Gastrocnemius medialis (tissue), 4 donors: Measurements from ENCODE around the gene RNF4. TPM values are rescaled to one million over a fixed set of nuclear protein-coding genes. Genes with fewer than 3 reads are reported as not detected.
A peak's percentile ranks its signal among the peaks of the same experiment; 100 is the strongest.

Experiments used
- ATAC-seq, 2 donors: fragments of 150-250 bp; one replicate each; pipeline ENCODE4 v1.9.1; 2016
- DNase-seq, 2 donors: peaks; one replicate each; pipeline ENCODE4 v3.0.0-alpha.2; 2019
- H3K27ac ChIP-seq, 4 donors: fragments of 200-600 bp; sonication (generic); 1 replicate in 1 of 4; 2 replicates in 3 of 4; pipeline ENCODE4 v1.5.1; 2016 to 2018; ENCODE audit warnings: mild to moderate bottlenecking in 2 of 4, moderate library complexity in 1 of 4
- H3K27me3 ChIP-seq, 3 donors: fragments of 200-600 bp; sonication (generic) in 2 of 3; 1 replicate in 1 of 3; 2 replicates in 2 of 3; pipeline versions ENCODE4 v1.5.1 to v1.6.0; 2016 to 2019; ENCODE audit warnings: mild to moderate bottlenecking in 1 of 3, moderate library complexity in 1 of 3
- H3K36me3 ChIP-seq, 2 donors: fragments of 200-600 bp; sonication (generic) in 1 of 2; one replicate each; pipeline ENCODE4 v1.5.1; 2017 to 2018
- H3K4me1 ChIP-seq, 2 donors: fragments of 200-600 bp; sonication (generic) in 1 of 2; one replicate each; pipeline ENCODE4 v1.5.1; 2016 to 2017; ENCODE audit warnings: mild to moderate bottlenecking in 2 of 2
- H3K4me3 ChIP-seq, 4 donors: fragments of 200-600 bp; sonication (generic) in 3 of 4; 1 replicate in 1 of 4; 2 replicates in 3 of 4; pipeline ENCODE4 v1.5.1; 2016 to 2019; ENCODE audit warnings: mild to moderate bottlenecking in 2 of 4
- H3K9me3 ChIP-seq, 3 donors: fragments of 200-600 bp; sonication (generic) in 2 of 3; 1 replicate in 1 of 3; 2 replicates in 2 of 3; pipeline ENCODE4 v1.5.1; 2016 to 2019
- POLR2A ChIP-seq, 2 donors: fragments of 450-650 bp; IDR thresholded peaks; one replicate each; pipeline ENCODE4 v1.6.1; 2017; ENCODE audit warnings: antibody characterized with exemption in 2 of 2, mild to moderate bottlenecking in 2 of 2, moderate library complexity in 2 of 2
- in situ Hi-C, 4 donors: fragments of 200-750 bp; cut with MboI; loops; one replicate each; pipeline versions ENCODE4 v1.15.0 to v1.8.0; 2017; ENCODE audit warnings: low sequenced_read_pairs in 4 of 4
- intact Hi-C: fragments of 100-400 bp; cut with DNase I; formaldehyde crosslinking; loops from one replicate; pipeline ENCODE4 v1.15.1; 2023; ENCODE audit warnings: low total_unique reads
- total RNA-seq, 4 donors: library from RNA; depleted of rRNA; stranded (reverse); fragments of >200 nt; gene quantifications; one replicate each; pipeline versions ENCODE4 v1.1.0 to v1.2.3, GENCODE V29; 2016
- TF ChIP-seq, protein P1 (sequence below), 5 experiments: fragments of 450-650 bp in 3 of 5; fragments of 200-600 bp in 2 of 5; sonication (generic) in 2 of 5; IDR thresholded peaks in 4 of 5; conservative IDR thresholded peaks in 1 of 5; 1 replicate in 4 of 5; 2 replicates in 1 of 5; pipeline ENCODE4 v1.5.1; 2016 to 2019; ENCODE audit warnings: antibody characterized with exemption in 5 of 5, mild to moderate bottlenecking in 3 of 5, moderate library complexity in 3 of 5

The RNF4 gene
- total RNA-seq, 4 donors from 2014 or later, result 21.7 to 48.7 (median 34.7) TPM

DNA sequence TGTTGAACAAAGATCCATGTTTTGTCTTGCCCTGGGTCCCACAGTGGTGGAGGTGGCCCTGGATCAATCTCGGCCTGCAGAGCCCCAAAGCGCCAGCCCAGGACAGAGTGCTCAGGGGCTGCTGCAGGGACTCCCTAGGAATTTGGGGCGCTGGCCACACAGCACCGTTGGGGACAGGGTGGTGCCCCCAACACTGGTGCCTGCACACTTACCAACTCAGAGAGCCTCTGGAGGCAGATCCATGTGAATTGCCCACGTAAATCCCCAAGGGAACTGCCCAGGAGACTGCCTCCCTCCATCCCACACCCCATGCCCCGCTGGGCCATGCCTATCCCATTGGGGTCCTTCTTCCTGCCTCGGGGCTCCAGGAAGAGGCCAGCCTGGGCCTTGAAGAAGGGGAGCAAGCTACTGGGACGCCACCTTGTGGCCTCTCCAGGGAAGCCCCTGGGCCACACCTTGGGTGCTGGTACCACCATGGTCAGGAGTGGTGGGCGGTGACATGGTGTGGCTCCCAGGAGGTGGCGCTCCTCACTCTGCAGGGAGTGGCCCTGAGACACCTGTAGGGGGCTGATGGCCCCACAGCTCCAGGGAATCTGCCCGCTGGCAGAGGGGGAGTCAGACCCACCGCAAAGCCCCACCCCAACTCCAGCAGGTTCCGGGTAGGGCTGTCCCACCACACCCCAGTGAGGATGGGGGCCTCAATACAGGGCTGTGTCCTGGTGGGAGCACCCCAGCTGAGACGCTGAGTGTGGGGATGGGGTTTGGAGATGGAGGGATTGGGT lies 27.3 kb upstream of the RNF4 start:
- H3K27me3 ChIP-seq, result no peaks in the 10 kb centered on the region
- ATAC-seq, result peak; percentile 43 to 65
- H3K4me1 ChIP-seq, result no peaks in the 10 kb centered on the region
- in situ Hi-C loops (loop anchor here in 2 of 4 donors (10.0 kb wide), 2 partner anchors 217 to 227 kb away; no protein-coding TSS in a partner anchor), intact Hi-C loops (loop anchor here (1.0 kb wide), 1 partner anchor 221 kb away; no protein-coding TSS in a partner anchor)
- no peaks in the 10 kb centered on the region for H3K36me3 ChIP-seq
- DNase-seq, result peak in 1 of 2 donors; percentile 39
- TF ChIP-seq, protein P1, sequence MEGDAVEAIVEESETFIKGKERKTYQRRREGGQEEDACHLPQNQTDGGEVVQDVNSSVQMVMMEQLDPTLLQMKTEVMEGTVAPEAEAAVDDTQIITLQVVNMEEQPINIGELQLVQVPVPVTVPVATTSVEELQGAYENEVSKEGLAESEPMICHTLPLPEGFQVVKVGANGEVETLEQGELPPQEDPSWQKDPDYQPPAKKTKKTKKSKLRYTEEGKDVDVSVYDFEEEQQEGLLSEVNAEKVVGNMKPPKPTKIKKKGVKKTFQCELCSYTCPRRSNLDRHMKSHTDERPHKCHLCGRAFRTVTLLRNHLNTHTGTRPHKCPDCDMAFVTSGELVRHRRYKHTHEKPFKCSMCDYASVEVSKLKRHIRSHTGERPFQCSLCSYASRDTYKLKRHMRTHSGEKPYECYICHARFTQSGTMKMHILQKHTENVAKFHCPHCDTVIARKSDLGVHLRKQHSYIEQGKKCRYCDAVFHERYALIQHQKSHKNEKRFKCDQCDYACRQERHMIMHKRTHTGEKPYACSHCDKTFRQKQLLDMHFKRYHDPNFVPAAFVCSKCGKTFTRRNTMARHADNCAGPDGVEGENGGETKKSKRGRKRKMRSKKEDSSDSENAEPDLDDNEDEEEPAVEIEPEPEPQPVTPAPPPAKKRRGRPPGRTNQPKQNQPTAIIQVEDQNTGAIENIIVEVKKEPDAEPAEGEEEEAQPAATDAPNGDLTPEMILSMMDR (IDR thresholded peaks at IDR 0.05 in 4 of 5, conservative IDR thresholded peaks at IDR 0.05 in 1 of 5), result peak; percentile 36 to 80 (median 70)
- no peak for TF ChIP-seq POLR2A (IDR thresholded peaks at IDR 0.05)
- H3K27ac ChIP-seq, result no peak overlapping the region
- H3K4me3 ChIP-seq, result no peak overlapping the region
- no peaks in the 10 kb centered on the region for H3K9me3 ChIP-seq

DNA sequence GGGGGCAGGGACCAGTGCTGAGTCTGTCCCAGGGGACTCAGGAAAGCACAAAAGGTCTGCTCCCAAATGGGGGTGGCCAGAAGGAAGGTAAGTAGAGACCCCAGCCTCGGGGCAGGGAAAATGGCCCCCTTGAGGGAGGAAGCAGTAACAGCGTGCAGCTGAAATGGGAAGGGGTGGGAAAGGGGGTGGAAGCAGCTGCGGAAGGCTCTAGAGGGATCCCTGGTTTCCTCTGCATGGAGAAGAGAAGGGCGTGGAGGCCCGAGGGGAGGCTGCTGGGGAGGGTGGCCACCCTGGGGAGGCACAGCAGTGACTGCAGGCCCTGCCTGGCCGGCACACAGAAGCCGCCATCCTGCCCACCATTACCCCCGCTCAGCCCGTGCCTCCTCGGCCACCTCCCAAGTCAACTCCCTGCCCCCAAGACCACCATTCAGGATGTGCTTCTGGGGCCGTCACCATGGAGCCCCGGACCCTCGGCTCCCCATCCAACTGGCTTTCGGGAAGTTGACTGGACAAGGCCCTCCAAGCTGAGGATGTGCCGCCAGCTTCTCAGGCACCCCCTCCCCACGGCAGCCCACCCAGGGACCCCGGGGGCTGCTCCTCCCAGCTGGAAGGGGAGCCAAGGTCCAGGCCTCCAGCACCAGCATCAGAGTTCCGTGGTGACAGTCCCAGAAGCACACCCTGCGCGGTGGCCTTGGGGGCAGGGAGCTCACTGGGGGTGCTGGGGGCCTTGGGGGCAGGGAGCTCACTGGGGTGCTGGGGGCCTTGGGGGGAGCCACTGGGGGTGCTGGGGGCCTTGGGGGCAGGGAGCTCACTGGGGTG lies 26.5 kb upstream of the RNF4 start:
- no peak overlapping the region for H3K27ac ChIP-seq
- H3K9me3 ChIP-seq, result no peaks in the 10 kb centered on the region
- TF ChIP-seq, protein P1 (IDR thresholded peaks at IDR 0.05 in 4 of 5, conservative IDR thresholded peaks at IDR 0.05 in 1 of 5), result no peak
- TF ChIP-seq POLR2A (IDR thresholded peaks at IDR 0.05), result no peak
- intact Hi-C loops, result no loop called here
- no peaks in the 10 kb centered on the region for H3K36me3 ChIP-seq
- H3K4me3 ChIP-seq, result no peak overlapping the region
- no peaks in the 10 kb centered on the region for H3K4me1 ChIP-seq
- ATAC-seq (no peak), DNase-seq (no peak)
- no peaks in the 10 kb centered on the region for H3K27me3 ChIP-seq
- in situ Hi-C loops, result loop anchor here in 2 of 4 donors (10.0 kb wide), 2 partner anchors 218 to 228 kb away; no protein-coding TSS in a partner anchor

DNA sequence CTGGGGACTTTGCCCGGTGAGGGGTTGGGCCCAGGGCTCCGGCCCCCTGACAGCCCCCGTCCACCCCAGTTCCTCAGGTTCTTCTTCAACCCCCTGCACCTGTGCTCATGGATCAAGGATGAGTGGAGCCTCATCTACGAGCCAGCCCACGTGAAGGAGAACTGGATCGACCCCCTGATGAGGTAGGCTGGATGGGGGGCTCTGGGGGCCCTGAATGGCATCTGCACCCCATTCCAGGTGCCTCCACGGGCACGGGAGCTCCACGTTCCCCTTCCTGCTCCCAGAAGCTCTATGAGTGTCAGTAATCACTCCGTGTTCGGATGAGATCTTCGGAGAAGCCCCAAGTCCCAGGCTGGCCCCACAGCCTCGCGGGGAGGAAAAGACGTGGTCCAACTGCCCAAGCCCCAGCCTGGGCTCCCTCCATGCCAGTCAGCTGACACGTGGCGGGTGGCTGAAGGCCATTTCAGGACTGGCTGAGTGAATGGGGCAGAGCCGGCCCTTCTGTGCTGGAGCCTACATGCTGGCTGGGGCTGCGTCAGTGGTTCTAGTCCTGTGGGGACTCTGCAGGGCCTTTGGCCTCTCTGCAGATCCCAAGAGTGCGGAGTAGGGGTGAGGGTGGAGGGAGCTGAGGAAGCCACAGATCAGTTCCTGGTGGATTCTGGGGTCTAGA lies 25.7 kb upstream of the RNF4 start:
- in situ Hi-C loops (loop anchor here in 2 of 4 donors (10.0 kb wide), 2 partner anchors 218 to 228 kb away; no protein-coding TSS in a partner anchor), intact Hi-C loops (no loop called here)
- Histone ChIP-seq H3K36me3 (no peaks in the 10 kb centered on the region), H3K9me3 (no peaks in the 10 kb centered on the region), H3K4me1 (no peaks in the 10 kb centered on the region), H3K27me3 (no peaks in the 10 kb centered on the region), H3K4me3 (no peak overlapping the region), H3K27ac (no peak overlapping the region)
- DNase-seq, result no peak
- ATAC-seq, result no peak
- TF ChIP-seq POLR2A (IDR thresholded peaks at IDR 0.05), result no peak
- TF ChIP-seq, protein P1 (IDR thresholded peaks at IDR 0.05 in 4 of 5, conservative IDR thresholded peaks at IDR 0.05 in 1 of 5), result no peak

DNA sequence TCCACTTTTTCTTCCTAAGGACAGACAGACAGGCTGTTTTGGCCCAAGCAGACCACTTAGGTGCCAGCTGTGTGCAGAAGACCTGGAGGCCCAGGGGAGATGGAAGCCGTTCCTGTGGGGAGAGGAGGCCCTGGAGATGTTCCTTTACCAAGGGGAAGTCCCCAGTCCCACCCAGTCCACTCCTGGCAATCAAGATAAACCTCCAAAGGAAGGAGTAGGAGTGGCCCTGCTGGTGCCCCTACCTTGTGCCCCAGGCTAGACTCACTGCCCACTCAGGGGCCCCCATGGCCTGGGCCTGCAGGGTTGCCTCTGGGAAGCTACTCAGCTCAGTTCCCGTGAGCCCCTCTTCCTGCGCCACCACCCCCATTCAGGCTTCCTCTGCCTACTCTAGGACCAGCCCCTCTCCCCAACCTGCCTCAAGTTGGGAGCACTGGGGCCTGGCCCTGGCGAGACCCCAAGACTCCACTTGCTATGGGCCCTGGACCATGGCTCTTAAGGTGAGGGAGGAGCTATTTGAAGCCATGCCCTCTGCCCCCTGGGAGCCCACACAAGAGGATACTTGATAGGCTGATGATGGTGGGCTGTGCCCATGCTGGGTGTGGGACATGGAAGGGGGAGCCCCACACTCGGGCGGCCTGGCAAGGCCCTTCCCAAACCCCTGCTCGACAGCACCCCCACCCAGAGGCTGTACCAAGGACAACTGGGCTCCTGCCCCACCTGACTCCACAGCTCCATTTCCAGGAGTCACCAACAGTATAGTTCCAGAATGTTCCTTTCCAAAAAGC lies 24.8 kb upstream of the RNF4 start:
- in situ Hi-C loops, result loop anchor here in 2 of 4 donors (10.0 kb wide), 2 partner anchors 219 to 229 kb away; no protein-coding TSS in a partner anchor
- no peaks in the 10 kb centered on the region for H3K27me3 ChIP-seq
- H3K27ac ChIP-seq, result no peak overlapping the region
- intact Hi-C loops, result no loop called here
- H3K36me3 ChIP-seq, result no peaks in the 10 kb centered on the region
- TF ChIP-seq, protein P1 (IDR thresholded peaks at IDR 0.05 in 4 of 5, conservative IDR thresholded peaks at IDR 0.05 in 1 of 5), result no peak
- no peak for TF ChIP-seq POLR2A (IDR thresholded peaks at IDR 0.05)
- DNase-seq, result no peak
- no peak overlapping the region for H3K4me3 ChIP-seq
- H3K4me1 ChIP-seq, result no peaks in the 10 kb centered on the region
- H3K9me3 ChIP-seq, result no peaks in the 10 kb centered on the region
- ATAC-seq, result no peak
